GM23338 (cell line): Measurements from ENCODE around the gene SMAD3. TPM values are rescaled to one million over a fixed set of nuclear protein-coding genes. Genes with fewer than 3 reads are reported as not detected.

Source experiments
- ATAC-seq: fragments of 200-7000 bp; cut with Tn5 transposase; 3 replicates; pipeline ENCODE4 v1.9.1; 2020
- DNase-seq: peaks from one replicate; pipeline ENCODE4 v3.0.0-alpha.2; 2015; ENCODE audit warnings: low spot score
- H2AFZ ChIP-seq: fragments of 200-600 bp; sonication (generic); 2 replicates; pipeline ENCODE4 v1.8.0; 2016; ENCODE audit warnings: antibody characterized with exemption, mild to moderate bottlenecking, moderate library complexity
- H3F3A ChIP-seq: fragments of 200-600 bp; sonication (generic); replicated peaks from 2 replicates; pipeline ENCODE4 v1.8.0; 2017; ENCODE audit warnings: antibody characterized with exemption, mixed run types, low read depth
- H3K27ac ChIP-seq: fragments of 200-600 bp; sonication (generic); 2 replicates; pipeline ENCODE4 v1.6.1; 2016; ENCODE audit warnings: low read depth
- H3K27me3 ChIP-seq: fragments of 200-600 bp; sonication (generic); 2 replicates; pipeline ENCODE4 v1.8.0; 2016; ENCODE audit warnings: mild to moderate bottlenecking, mixed run types, moderate library complexity; ENCODE audit not compliant: insufficient read depth
- H3K36me3 ChIP-seq: fragments of 200-600 bp; sonication (generic); 2 replicates; pipeline ENCODE4 v1.8.0; 2016; ENCODE audit warnings: mild to moderate bottlenecking; ENCODE audit not compliant: insufficient read depth
- H3K4me1 ChIP-seq: fragments of 200-600 bp; sonication (generic); 2 replicates; pipeline ENCODE4 v1.8.0; 2016; ENCODE audit warnings: mild to moderate bottlenecking, moderate library complexity; ENCODE audit not compliant: insufficient read depth
- H3K4me2 ChIP-seq: fragments of 200-600 bp; sonication (generic); 2 replicates; pipeline ENCODE4 v1.7.1; 2017; ENCODE audit warnings: mixed run types
- H3K4me3 ChIP-seq: fragments of 200-600 bp; sonication (generic); 2 replicates; pipeline ENCODE4 v1.6.1; 2016; ENCODE audit warnings: mixed run types
- H3K79me2 ChIP-seq: fragments of 200-600 bp; sonication (generic); replicated peaks from 2 replicates; pipeline ENCODE4 v1.8.0; 2017; ENCODE audit warnings: mild to moderate bottlenecking; ENCODE audit not compliant: insufficient read depth
- H3K9me2 ChIP-seq: fragments of 200-600 bp; sonication (generic); 2 replicates; pipeline ENCODE4 v1.8.0; 2017; ENCODE audit not compliant: insufficient read depth
- H4K20me1 ChIP-seq: fragments of 200-600 bp; sonication (generic); replicated peaks from 2 replicates; pipeline ENCODE4 v1.8.0; 2017; ENCODE audit warnings: mild to moderate bottlenecking; ENCODE audit not compliant: insufficient read depth
- H3K27ac Mint-ChIP-seq: 2 replicates; pipeline ENCODE4 v1.8.0; 2020; ENCODE audit warnings: inconsistent platforms, mild to moderate bottlenecking, moderate library complexity, mixed read lengths
- H3K27me3 Mint-ChIP-seq: 3 replicates; pipeline ENCODE4 v1.8.0; 2022; ENCODE audit warnings: low read depth, mild to moderate bottlenecking, moderate library complexity, mixed read lengths, inconsistent platforms; ENCODE audit not compliant: insufficient read depth, poor library complexity
- H3K36me3 Mint-ChIP-seq: 3 replicates; pipeline ENCODE4 v1.8.0; 2021; ENCODE audit warnings: low read depth, mild to moderate bottlenecking, inconsistent platforms, moderate library complexity, mixed read lengths
- H3K4me1 Mint-ChIP-seq: 3 replicates; pipeline ENCODE4 v1.8.0; 2020; ENCODE audit warnings: mild to moderate bottlenecking, inconsistent platforms, mixed read lengths
- H3K4me3 Mint-ChIP-seq: 3 replicates; pipeline ENCODE4 v1.8.0; 2021; ENCODE audit warnings: moderate library complexity, mild to moderate bottlenecking, inconsistent platforms, mixed read lengths
- H3K9me3 Mint-ChIP-seq: 3 replicates; pipeline ENCODE4 v1.8.0; 2020; ENCODE audit warnings: moderate library complexity, mild to moderate bottlenecking, inconsistent platforms, mixed read lengths
- CTCF ChIP-seq, 2 experiments: fragments of 200-600 bp in 1 of 2; sonication (generic) in 1 of 2; conservative IDR thresholded peaks; 2 replicates each; pipeline versions ENCODE4 v1.5.1 to v1.6.1; 2016 to 2017; ENCODE audit warnings: antibody characterized with exemption in 2 of 2, low read depth in 2 of 2, mild to moderate bottlenecking in 2 of 2, moderate library complexity in 1 of 2
- ETS1 ChIP-seq: IDR thresholded peaks from 2 replicates; pipeline ENCODE4 v1.6.1; 2016; ENCODE audit warnings: antibody characterized with exemption
- EZH2phosphoT487 ChIP-seq: fragments of 200-600 bp; sonication (generic); IDR thresholded peaks from one replicate; pipeline ENCODE4 v1.8.1; 2018; ENCODE audit warnings: antibody characterized with exemption; ENCODE audit not compliant: unreplicated experiment
- JUNB ChIP-seq: IDR thresholded peaks from one replicate; pipeline ENCODE4 v1.6.1; 2016; ENCODE audit warnings: antibody characterized with exemption; ENCODE audit not compliant: unreplicated experiment
- NANOG ChIP-seq: IDR thresholded peaks from 2 replicates; pipeline ENCODE4 v1.6.1; 2016; ENCODE audit warnings: antibody characterized with exemption, borderline replicate concordance
- POLR2AphosphoS5 ChIP-seq: IDR thresholded peaks from 2 replicates; pipeline ENCODE4 v1.6.1; 2016; ENCODE audit warnings: antibody characterized with exemption, low read depth
- REST ChIP-seq: IDR thresholded peaks from one replicate; pipeline ENCODE4 v1.6.1; 2018; ENCODE audit warnings: antibody characterized with exemption; ENCODE audit not compliant: unreplicated experiment
- STAT1 ChIP-seq: IDR thresholded peaks from one replicate; pipeline ENCODE4 v1.6.1; 2016; ENCODE audit warnings: antibody characterized with exemption; ENCODE audit not compliant: unreplicated experiment
- ZNF114 ChIP-seq: fragments of 250-450 bp; sonication (Bioruptor Pico); IDR thresholded peaks from 2 replicates; pipeline ENCODE4 v1.5.0; 2020; ENCODE audit warnings: mild to moderate bottlenecking, moderate library complexity
- ZNF331 ChIP-seq: fragments of 250-450 bp; sonication (Bioruptor Pico); IDR thresholded peaks from 2 replicates; pipeline ENCODE4 v1.5.0; 2020; ENCODE audit warnings: low read depth, mild to moderate bottlenecking, moderate library complexity
- ZNF462 ChIP-seq: fragments of 250-450 bp; sonication (Bioruptor Pico); IDR thresholded peaks from 2 replicates; pipeline ENCODE4 v1.5.0; 2020; ENCODE audit warnings: mild to moderate bottlenecking, moderate library complexity
- polyA plus RNA-seq: library from polyadenylated mRNA; unstranded; fragments of >200 nt; fragmentation: Nextera tagmentation; extraction: Ambion mirVana; gene quantifications from 2 replicates; pipeline ENCODE4 v1.2.1, GENCODE V29; 2016
- total RNA-seq: library from RNA; depleted of rRNA; stranded (reverse); fragments of >200 nt; shearing (Covaris generic); gene quantifications from 2 replicates; pipeline ENCODE4 v1.2.3, GENCODE V29; 2014

Gene SMAD3
- total and polyA plus RNA-seq, 2 experiments from 2014 or later, result 4.9 to 11.6 TPM

GRCh38 chr15:67227431-67227830 lies 162.0 kb downstream of the SMAD3 start (continued):
- no peak for TF ChIP-seq ZNF462
- no peak for TF ChIP-seq ZNF331 (CRISPR knock-in tag)
- no peak for TF ChIP-seq ZNF114 (CRISPR knock-in tag)
- TF ChIP-seq POLR2AphosphoS5, result no peak
- TF ChIP-seq EZH2phosphoT487, result no peak
- TF ChIP-seq NANOG, result no peak

GRCh38 chr15:67227846-67228245 lies 162.4 kb downstream of the SMAD3 start:
- no peak overlapping the region for H3K27ac ChIP-seq
- Mint-ChIP-seq H3K4me3 (no peak overlapping the region), H3K27me3 (peaks cover 1% of the 10 kb centered on the region), H3K36me3 (peaks cover 24% of the 10 kb centered on the region), H3K9me3 (no peaks in the 10 kb centered on the region), H3K27ac (no peak overlapping the region), H3K4me1 (no peaks in the 10 kb centered on the region)
- H3K36me3 ChIP-seq, result no peaks in the 10 kb centered on the region; the same call in 1 of the 2 replicates
- no peaks in the 10 kb centered on the region for H3K27me3 ChIP-seq
- ATAC-seq, result no peak
- no peak overlapping the region for H3K4me2 ChIP-seq
- H3K4me1 ChIP-seq, result no peaks in the 10 kb centered on the region
- no peaks in the 10 kb centered on the region for H3F3A ChIP-seq
- no peaks in the 10 kb centered on the region; the same call in 1 of the 2 replicates for H3K9me2 ChIP-seq
- DNase-seq, result no peak
- no peak overlapping the region for H3K4me3 ChIP-seq
- no peak overlapping the region for H2AFZ ChIP-seq
- H3K79me2 ChIP-seq, result no peaks in the 10 kb centered on the region
- H4K20me1 ChIP-seq, result no peaks in the 10 kb centered on the region
- no peak for TF ChIP-seq ETS1
- no peak for TF ChIP-seq ZNF114 (CRISPR knock-in tag)
- no peak for TF ChIP-seq JUNB
- TF ChIP-seq EZH2phosphoT487, result no peak
- TF ChIP-seq ZNF331 (CRISPR knock-in tag), result no peak
- no peak for TF ChIP-seq CTCF (conservative IDR thresholded peaks at IDR 0.05; ENCODE audit: low read depth in 2 of 2)
- TF ChIP-seq REST, result no peak
- no peak for TF ChIP-seq STAT1
- TF ChIP-seq POLR2AphosphoS5, result no peak
